ENCODE measurements around the gene PTPRA.
"Not testable (repeated sequence)": the region's sequence is repeated elsewhere in the genome, so short reads cannot be mapped to it uniquely, and the experiment has no call there.

Gene PTPRA

DNA sequence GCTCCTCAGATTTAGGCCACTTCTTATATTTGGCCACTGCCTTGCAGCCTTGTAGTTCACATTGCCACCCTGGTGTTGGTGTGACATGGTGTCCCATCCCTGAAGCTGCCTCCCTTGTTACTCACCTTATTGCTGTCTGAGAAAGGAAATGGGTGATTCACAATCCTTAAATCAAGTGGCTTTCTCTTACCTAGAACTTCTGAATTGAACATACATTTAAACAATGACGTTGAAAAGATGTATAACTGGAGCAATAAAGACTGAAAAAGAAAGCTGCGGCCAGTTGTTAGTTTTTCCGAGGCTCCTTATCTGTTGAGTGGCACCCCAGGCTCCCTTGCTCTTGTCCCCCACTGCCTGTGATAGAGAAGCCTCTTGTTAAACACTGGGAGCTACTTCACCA, 141.4 kb downstream of the PTPRA start:
- no peak overlapping the region for H3K4me3 Mint-ChIP-seq
- H3K9me3 Mint-ChIP-seq, result no peaks in the 10 kb centered on the region
- H3K27me3 Mint-ChIP-seq, result no peaks in the 10 kb centered on the region
- DNase-seq (no peak), ATAC-seq (peak; percentile 58)
- peaks cover 29% of the 10 kb centered on the region for H3K4me1 Mint-ChIP-seq
- H3K27ac Mint-ChIP-seq, result peak overlapping the region; percentile 11 to 84

DNA sequence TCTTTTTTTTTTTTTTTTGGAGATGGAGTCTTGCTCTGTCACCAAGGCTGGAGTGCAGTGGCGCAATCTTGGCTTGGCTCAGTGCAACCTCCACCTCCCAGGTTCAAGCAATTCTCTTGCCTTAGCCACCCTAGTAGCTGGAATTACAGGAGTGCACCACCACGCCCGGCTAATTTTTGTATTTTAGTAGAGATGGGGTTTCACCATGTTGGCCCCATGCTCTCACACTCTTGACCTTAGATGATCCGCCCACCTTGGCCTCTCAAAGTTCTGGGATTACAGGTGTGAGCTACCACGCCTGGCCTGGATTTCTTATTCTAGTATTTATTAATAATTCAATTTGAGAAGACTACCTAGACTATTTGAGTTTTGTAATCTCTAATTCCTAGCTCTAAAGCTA, 142.0 kb downstream of the PTPRA start:
- not testable (repeated sequence) for H3K9me3 Mint-ChIP-seq, H3K27me3 Mint-ChIP-seq, DNase-seq, H3K4me3 Mint-ChIP-seq, ATAC-seq
- Mint-ChIP-seq H3K27ac (peak overlapping the region in 1 of 2 donors; percentile 12), H3K4me1 (peaks cover 29% of the 10 kb centered on the region)

DNA sequence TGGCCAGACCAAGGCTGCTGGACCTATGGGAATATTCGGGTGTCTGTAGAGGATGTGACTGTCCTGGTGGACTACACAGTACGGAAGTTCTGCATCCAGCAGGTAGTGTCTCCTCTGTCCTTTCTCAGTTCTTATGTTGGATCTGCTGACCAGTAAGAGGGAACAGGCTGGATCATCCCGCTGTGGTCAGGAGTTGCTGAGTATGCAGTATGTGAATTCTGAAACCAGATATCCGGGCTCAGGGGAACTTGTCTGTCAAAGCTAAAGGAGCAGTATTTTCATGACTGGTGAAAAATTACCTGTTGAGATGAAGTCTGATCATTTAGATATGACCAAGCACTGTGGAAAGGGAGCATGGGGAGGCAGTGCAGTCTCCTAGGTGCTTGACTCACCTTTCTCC, 148.0 kb downstream of the PTPRA start:
- Mint-ChIP-seq H3K4me1 (no peaks in the 10 kb centered on the region), H3K4me3 (no peak overlapping the region), H3K27ac (peak overlapping the region in 1 of 2 donors; percentile 13)

DNA sequence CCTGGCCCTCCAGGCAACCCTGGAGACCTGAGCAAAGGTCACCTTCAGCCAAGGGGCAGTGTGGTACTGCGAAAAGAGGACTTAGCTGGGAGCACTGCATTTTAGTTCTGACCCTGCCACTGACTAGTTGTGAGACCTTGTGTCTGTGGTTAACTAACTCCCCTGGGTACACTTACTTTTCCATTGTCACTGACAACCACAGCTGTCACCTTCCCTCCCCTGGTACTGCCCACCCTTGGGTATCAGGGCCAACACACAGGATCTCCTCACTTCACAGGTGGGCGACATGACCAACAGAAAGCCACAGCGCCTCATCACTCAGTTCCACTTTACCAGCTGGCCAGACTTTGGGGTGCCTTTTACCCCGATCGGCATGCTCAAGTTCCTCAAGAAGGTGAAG, 148.5 kb downstream of the PTPRA start:
- Mint-ChIP-seq H3K4me3 (no peak overlapping the region), H3K27me3 (no peaks in the 10 kb centered on the region), H3K9me3 (no peaks in the 10 kb centered on the region), H3K27ac (peak overlapping the region in 1 of 2 donors; percentile 37), H3K4me1 (no peaks in the 10 kb centered on the region)
- ATAC-seq (no peak), DNase-seq (no peak)

More for the DNA sequence above, 148.0 kb downstream of the PTPRA start:
- DNase-seq (no peak), ATAC-seq (no peak)
- H3K27me3 Mint-ChIP-seq, result no peaks in the 10 kb centered on the region
- H3K9me3 Mint-ChIP-seq, result no peaks in the 10 kb centered on the region

DNA sequence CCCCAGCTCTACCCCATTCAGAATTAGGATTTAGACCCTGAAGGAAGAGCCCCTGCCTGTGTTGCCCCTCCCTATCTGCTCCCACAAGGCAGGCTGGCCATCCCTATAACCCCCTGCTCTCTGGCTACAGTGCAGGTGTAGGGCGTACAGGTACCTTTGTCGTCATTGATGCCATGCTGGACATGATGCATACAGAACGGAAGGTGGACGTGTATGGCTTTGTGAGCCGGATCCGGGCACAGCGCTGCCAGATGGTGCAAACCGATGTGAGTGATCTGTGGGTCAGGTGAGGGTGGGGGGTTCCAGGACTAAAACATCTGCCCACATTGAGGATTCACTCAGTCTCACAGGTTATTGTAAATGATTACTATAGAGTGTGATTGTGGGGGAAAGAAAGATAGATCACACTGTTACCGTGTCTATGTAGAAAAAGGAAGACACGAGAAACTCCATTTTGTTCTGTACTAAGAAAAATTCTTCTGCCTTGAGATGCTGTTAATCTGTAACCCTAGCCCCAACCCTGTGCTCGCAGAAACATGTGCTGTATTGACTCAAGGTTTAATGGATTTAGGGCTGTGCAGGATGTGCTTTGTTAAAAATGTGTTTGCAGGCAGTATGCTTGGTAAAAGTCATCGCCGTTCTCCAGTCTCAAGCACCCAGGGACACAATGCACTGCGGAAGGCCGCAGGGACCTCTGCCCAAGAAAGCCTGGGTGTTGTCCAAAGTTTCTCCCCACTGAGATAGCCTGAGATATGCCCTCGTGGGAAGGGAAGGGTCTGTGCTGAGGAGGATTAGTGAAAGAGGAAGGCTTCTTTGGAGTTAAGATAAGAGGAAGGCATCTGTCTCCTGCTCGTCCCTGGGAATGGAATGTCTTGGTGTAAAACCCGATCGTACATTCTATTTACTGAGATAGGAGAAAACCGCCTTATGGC, 149.5 kb downstream of the PTPRA start:
- not testable (repeated sequence) for DNase-seq, H3K27ac Mint-ChIP-seq, ATAC-seq, H3K9me3 Mint-ChIP-seq, H3K27me3 Mint-ChIP-seq, H3K4me1 Mint-ChIP-seq, H3K4me3 Mint-ChIP-seq

DNA sequence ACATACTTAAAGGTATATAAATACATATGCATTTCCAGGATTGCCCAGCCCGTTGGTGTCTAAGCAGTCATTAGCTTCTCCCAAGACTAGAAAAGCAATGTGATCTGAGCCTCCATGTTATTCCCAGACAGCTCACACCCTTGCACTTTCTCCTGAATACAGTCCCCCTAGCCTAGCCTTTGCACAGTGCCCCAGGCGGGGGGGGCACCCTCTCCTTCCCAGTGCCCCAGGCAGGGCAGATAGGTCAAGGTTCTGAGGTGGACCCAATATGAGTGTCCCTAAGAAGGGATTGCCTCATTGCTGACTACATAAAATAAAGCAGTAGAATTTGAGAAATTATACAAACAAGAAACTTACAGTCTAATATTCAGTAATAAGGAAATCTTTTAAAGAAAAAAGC, 154.7 kb downstream of the PTPRA start:
- H3K27ac Mint-ChIP-seq, result no peak overlapping the region
- H3K9me3 Mint-ChIP-seq, result no peaks in the 10 kb centered on the region
- no peaks in the 10 kb centered on the region for H3K27me3 Mint-ChIP-seq
- no peaks in the 10 kb centered on the region for H3K4me1 Mint-ChIP-seq
- DNase-seq (no peak), ATAC-seq (no peak)
- H3K4me3 Mint-ChIP-seq, result no peak overlapping the region

DNA sequence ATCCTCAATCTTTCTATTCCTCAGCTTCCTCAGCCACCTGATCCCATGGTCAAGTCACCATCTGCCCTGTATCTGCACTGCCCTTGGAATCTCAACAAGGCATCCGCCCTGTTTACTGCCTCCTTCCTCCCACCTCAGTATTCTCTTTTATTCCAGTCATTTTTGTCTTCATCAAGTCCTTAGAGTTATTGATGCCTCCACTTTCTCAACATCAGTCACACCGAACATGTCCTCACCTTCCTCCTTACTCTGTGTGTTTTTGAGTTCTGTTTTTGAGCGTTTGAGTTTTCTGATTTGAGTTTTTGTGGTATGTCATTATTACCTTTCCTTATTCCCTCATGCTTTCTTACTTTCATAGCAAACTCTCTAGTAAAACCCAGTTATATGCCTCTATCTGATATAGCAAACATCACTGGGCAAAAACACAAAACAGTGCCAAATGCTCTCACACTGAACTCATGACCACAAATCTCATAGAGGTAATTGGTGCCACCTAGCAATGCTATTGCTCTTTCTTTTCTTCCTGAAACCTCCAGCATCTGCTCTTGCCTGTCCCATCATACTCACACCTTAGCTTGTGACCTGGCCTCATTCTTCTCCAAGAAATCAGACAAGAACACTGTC, 158.4 kb downstream of the PTPRA start:
- H3K27ac Mint-ChIP-seq, result no peak overlapping the region
- H3K4me3 Mint-ChIP-seq, result no peak overlapping the region
- no peaks in the 10 kb centered on the region for H3K9me3 Mint-ChIP-seq
- ATAC-seq (no peak), DNase-seq (no peak)
- H3K4me1 Mint-ChIP-seq, result no peaks in the 10 kb centered on the region
- no peaks in the 10 kb centered on the region for H3K27me3 Mint-ChIP-seq

DNA sequence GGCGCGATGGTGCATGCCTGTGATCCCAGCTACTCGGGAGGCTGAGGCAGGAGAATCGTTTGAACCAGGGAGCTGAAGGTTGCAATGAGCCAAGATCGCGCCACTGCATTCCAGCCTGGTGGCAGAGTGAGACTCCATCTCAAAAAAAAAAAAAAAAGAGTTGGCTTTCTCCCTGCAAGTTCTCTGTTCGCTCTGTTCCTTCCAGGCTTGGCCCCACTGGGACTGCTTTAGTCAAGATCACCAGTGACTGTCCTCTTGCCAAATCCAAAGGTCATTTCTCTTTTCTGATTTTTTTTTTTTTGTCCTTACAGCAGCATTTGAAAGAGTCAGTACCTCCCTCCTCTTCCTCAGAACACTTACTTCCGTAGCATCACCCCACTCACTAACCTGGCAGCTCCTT, 159.3 kb downstream of the PTPRA start:
- no peaks in the 10 kb centered on the region for H3K9me3 Mint-ChIP-seq
- H3K27me3 Mint-ChIP-seq, result no peaks in the 10 kb centered on the region
- DNase-seq, result no peak

DNA sequence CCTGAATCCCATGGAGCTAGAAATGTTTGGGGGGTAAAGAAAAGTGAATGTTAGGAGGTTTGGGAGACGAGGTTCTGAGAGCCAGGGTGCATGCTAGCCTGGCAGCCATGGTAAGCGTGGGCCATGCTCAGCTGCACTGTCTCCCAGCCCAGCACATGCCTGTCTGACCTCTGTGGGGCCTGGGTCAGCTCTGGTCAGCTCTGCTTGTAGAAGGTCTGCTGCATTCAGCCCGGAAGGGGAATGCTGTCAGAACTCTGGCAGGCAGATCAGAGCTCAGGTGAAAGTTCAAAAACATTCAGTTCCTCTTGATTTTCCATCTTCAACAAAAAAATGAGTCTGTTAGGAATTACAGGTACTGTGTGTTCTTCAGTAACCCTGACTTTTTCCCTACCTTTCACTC, 164.4 kb downstream of the PTPRA start:
- no peak for DNase-seq

More for the DNA sequence above, 159.3 kb downstream of the PTPRA start:
- no peak for ATAC-seq
- H3K27ac Mint-ChIP-seq, result no peak overlapping the region
- no peaks in the 10 kb centered on the region for H3K4me1 Mint-ChIP-seq
- no peak overlapping the region for H3K4me3 Mint-ChIP-seq

DNA sequence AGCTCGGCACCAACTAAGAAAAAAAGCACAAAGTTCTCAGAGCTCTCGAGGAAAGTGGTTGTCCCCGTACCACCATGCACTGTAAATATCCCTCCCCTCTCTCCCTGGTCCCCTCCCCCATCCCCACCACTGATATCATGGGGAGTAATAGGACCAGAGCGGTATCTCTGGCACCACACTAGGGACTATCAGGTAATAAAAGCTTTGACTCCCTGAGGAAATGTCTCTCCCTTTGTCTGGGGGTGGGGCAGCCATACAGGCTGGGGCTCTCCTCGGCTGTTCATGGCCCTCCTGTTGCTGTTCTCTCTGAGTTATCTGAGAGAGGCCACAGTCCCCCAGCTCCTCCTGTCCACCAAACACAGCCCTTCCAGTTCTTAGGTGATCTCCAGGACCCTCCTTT, 165.2 kb downstream of the PTPRA start:
- no peak for ATAC-seq
- no peaks in the 10 kb centered on the region for H3K27me3 Mint-ChIP-seq

More for the DNA sequence above, 164.4 kb downstream of the PTPRA start:
- ATAC-seq, result no peak
- no peak overlapping the region for H3K4me3 Mint-ChIP-seq
- no peaks in the 10 kb centered on the region for H3K4me1 Mint-ChIP-seq
- no peaks in the 10 kb centered on the region for H3K27me3 Mint-ChIP-seq
- no peaks in the 10 kb centered on the region for H3K9me3 Mint-ChIP-seq
- H3K27ac Mint-ChIP-seq, result peak overlapping the region in 1 of 2 donors; percentile 20

DNA sequence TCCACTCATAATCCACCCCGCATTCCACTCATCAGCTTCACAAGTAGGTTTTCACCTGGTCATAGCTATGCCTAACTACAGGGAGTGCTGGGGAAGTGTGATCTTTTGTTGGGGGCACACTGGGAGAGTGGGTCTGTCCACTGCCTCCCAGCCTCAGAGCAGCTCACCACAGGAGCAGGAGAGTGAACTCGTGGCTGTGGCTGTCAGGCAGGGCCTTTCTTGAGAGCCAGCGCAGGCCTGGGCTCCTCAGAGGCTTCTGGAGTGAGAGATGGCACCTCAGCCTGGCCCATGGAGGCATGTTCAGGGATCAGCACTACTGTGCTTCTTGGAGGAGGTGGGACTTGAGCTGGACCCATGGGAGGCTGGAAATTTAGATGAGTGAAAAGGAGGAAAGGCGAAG, 166.1 kb downstream of the PTPRA start:
- H3K4me1 Mint-ChIP-seq, result no peaks in the 10 kb centered on the region
- DNase-seq (no peak), ATAC-seq (no peak)
- no peaks in the 10 kb centered on the region for H3K27me3 Mint-ChIP-seq
- H3K9me3 Mint-ChIP-seq, result no peaks in the 10 kb centered on the region
- no peak overlapping the region for H3K27ac Mint-ChIP-seq
- H3K4me3 Mint-ChIP-seq, result no peak overlapping the region

More for the DNA sequence above, 165.2 kb downstream of the PTPRA start:
- Mint-ChIP-seq H3K27ac (peak overlapping the region; percentile 3 to 35), H3K4me1 (no peaks in the 10 kb centered on the region), H3K4me3 (peak overlapping the region in 1 of 2 donors; percentile 6), H3K9me3 (no peaks in the 10 kb centered on the region)
- no peak for DNase-seq

DNA sequence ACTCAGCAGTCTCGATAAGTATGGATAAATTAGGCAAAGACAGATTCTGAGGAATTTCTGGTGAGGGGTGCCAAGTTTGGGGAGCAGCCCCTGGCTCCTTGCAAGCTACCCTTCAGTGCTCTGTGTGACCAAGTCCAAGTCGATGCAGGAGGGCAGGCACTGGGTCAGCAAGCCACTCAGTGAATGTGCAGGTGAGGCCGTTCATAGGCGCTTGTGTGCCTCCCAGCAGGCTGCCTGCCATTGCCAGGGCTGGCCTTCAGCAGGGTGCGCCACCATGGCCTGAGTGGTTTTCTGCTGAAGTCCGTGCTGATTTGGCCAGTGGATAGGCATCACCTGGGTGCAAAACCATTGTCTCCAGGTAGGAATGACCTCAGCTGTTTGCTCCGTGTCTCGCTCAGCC, 166.8 kb downstream of the PTPRA start:
- no peaks in the 10 kb centered on the region for H3K9me3 Mint-ChIP-seq
- no peaks in the 10 kb centered on the region for H3K27me3 Mint-ChIP-seq
- H3K4me1 Mint-ChIP-seq, result peaks cover 4% of the 10 kb centered on the region
- no peak overlapping the region for H3K27ac Mint-ChIP-seq
- DNase-seq (no peak), ATAC-seq (no peak)
- no peak overlapping the region for H3K4me3 Mint-ChIP-seq

DNA sequence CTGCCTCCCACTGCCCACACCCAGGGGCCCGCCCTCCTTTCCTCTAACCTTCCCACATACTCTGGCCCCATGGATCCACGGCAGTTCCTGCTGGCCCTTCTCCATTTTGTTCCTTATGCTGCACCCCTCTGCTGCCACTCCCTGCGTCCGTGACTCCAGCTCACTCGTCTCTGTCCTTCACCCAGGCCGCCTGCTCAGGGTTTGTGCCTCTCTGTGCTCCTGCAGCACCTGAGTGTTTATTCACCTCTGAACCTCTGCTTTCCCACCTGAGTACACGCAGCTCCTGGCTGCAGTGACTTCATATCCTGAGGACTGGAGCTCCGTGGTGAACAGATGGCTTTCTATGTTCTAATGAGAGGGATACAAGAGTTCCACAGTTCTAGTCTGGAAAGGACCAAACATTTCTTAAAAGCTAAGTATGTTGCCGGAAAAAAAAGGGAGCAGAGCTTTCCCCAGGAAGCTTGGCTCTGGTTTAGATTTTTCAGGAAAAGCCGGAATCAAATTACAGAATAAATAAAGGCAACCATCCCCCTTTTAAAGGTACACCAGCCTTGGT, 168.7 kb downstream of the PTPRA start:
- ATAC-seq (no peak), DNase-seq (no peak)
- peaks cover 15% of the 10 kb centered on the region for H3K4me1 Mint-ChIP-seq
- H3K4me3 Mint-ChIP-seq, result no peak overlapping the region
- no peaks in the 10 kb centered on the region for H3K9me3 Mint-ChIP-seq
- no peaks in the 10 kb centered on the region for H3K27me3 Mint-ChIP-seq
- H3K27ac Mint-ChIP-seq, result peak overlapping the region; percentile 5 to 42

DNA sequence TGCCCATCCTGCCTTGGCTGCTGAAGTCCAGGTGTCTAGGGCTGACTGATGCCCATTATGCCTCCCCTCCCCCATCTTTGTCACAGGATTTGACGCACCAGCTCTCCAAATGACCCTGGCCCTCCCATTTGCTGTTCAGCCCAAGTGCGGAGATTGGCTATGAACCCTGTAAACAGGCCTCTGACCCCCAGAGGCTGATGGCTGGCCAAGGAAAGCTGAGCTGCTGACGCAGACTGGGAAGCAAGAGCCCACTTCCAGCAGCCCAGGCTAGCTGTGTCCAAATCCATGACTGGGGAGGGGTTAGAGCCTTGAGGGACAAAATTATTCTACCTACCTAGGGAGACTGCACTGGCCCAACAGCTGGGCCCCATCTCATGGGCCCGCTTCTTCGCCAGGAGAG, 169.3 kb downstream of the PTPRA start:
- H3K4me3 Mint-ChIP-seq, result no peak overlapping the region
- H3K27me3 Mint-ChIP-seq, result no peaks in the 10 kb centered on the region
- peaks cover 22% of the 10 kb centered on the region for H3K4me1 Mint-ChIP-seq
- ATAC-seq, result no peak
- no peaks in the 10 kb centered on the region for H3K9me3 Mint-ChIP-seq
- no peak for DNase-seq
- no peak overlapping the region for H3K27ac Mint-ChIP-seq

DNA sequence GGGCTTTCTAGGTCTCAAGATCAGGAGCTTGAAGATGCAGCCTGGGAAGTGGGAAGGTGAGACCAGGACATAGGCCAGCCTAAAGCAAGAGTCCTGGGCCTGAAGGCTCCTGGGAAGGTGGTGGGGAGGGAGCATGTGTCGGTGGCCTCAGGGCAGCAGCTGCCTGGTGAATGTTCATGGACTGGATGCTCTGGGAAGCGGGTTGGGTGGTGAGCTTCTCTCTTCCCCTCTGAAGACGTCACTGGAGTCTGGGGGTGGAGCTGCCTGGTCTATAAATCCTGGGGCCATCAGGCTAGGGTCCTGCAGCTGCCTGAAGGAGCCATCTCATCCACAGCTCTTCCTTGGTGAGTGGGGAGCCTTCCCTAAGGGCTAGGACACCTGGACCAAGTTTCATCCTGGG, 170.0 kb downstream of the PTPRA start, which contains the start of gene GNRH2:
Gene GNRH2, plus strand, starts transcription at position 301 of the 400 bp plus-strand sequence. CDS start 793 bp downstream, outside the sequence.
- no peak for ATAC-seq
- Mint-ChIP-seq H3K4me1 (peaks cover 29% of the 10 kb centered on the region), H3K4me3 (peak within 1 kb of the TSS in 1 of 2 donors; percentile 36), H3K27ac (peak within 1 kb of the TSS in 1 of 2 donors; percentile 59), H3K27me3 (no peaks in the 10 kb centered on the region), H3K9me3 (no peaks in the 10 kb centered on the region)
- no peak for DNase-seq
